SK-N-SH (cell line): Measurements from ENCODE around the gene IL15RA.

Experiments
- FOXM1 ChIP-seq: IDR thresholded peaks from 2 replicates; pipeline ENCODE4 v1.4.0; 2012; ENCODE audit warnings: low read depth, mild to moderate bottlenecking
- GABPA ChIP-seq: IDR thresholded peaks from 2 replicates; pipeline ENCODE4 v1.4.0; 2012; ENCODE audit warnings: low read depth, mild to moderate bottlenecking
- GATA2 ChIP-seq: sonication (generic); formaldehyde crosslinking; IDR thresholded peaks from 2 replicates; pipeline ENCODE4 v1.5.0; 2020; ENCODE audit warnings: mild to moderate bottlenecking, missing genetic modification reagents
- MAX ChIP-seq: IDR thresholded peaks from 2 replicates; pipeline ENCODE4 v1.4.0; 2012; ENCODE audit warnings: low read depth
- POLR2AphosphoS5 ChIP-seq: IDR thresholded peaks from 2 replicates; pipeline ENCODE4 v1.6.1; 2012; ENCODE audit warnings: low read depth, low read length
- TCF12 ChIP-seq: IDR thresholded peaks from 2 replicates; pipeline ENCODE4 v1.4.0; 2012
- YY1 ChIP-seq: IDR thresholded peaks from 2 replicates; pipeline ENCODE4 v1.4.0; 2012; ENCODE audit warnings: low read depth, mild to moderate bottlenecking
- TF ChIP-seq, protein P1 (sequence below): IDR thresholded peaks from 2 replicates; pipeline ENCODE4 v1.4.0; 2012; ENCODE audit warnings: low read depth, borderline replicate concordance
- TF ChIP-seq, protein P2 (sequence below): fragments of 200-600 bp; sonication (generic); IDR thresholded peaks from 2 replicates; pipeline ENCODE4 v1.6.1; 2017; ENCODE audit warnings: antibody characterized with exemption, mild to moderate bottlenecking, moderate library complexity

GRCh38 chr10:5952731-5953385, 24.5 kb downstream of the IL15RA start:
- TF ChIP-seq TCF12 (no peak), MAX (no peak), POLR2AphosphoS5 (no peak), GATA2 (CRISPR knock-in tag) (no peak), FOXM1 (no peak), YY1 (no peak), GABPA (no peak)
- TF ChIP-seq, protein P1, sequence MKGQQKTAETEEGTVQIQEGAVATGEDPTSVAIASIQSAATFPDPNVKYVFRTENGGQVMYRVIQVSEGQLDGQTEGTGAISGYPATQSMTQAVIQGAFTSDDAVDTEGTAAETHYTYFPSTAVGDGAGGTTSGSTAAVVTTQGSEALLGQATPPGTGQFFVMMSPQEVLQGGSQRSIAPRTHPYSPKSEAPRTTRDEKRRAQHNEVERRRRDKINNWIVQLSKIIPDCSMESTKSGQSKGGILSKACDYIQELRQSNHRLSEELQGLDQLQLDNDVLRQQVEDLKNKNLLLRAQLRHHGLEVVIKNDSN = no peak
- TF ChIP-seq, protein P2, sequence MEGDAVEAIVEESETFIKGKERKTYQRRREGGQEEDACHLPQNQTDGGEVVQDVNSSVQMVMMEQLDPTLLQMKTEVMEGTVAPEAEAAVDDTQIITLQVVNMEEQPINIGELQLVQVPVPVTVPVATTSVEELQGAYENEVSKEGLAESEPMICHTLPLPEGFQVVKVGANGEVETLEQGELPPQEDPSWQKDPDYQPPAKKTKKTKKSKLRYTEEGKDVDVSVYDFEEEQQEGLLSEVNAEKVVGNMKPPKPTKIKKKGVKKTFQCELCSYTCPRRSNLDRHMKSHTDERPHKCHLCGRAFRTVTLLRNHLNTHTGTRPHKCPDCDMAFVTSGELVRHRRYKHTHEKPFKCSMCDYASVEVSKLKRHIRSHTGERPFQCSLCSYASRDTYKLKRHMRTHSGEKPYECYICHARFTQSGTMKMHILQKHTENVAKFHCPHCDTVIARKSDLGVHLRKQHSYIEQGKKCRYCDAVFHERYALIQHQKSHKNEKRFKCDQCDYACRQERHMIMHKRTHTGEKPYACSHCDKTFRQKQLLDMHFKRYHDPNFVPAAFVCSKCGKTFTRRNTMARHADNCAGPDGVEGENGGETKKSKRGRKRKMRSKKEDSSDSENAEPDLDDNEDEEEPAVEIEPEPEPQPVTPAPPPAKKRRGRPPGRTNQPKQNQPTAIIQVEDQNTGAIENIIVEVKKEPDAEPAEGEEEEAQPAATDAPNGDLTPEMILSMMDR = no peak
